ENCODE measurements around the gene CCNB1.

CCNB1 gene

DNA sequence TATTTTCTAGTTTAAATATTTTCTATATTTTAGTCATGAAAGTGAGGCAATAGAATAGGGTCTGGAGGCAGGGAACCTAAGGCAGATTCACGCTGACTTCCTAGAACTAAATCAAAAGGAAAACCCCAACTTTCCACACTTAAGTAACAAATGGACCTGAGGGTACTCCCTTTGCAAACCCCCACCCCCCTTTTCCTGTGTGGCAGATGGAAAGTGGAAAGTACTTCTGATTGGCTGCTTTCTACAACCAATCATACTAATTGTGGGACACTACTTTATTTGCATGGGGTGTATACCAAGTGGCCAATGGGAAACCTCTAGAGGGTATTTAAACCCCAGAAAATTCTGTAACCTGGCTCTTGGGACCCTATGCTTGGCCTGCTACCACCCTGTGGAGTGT lies 17.7 kb downstream of the CCNB1 start:
- 80% methylated on average over 1 of the region's 1 CpG for WGBS

GRCh38 chr5:69187342-69187741 lies 20.4 kb downstream of the CCNB1 start:
- H3K27me3 ChIP-seq (ENCODE audit: insufficient read depth, low read length), result no peaks in the 10 kb centered on the region
- no peak overlapping the region for H3K4me3 ChIP-seq (ENCODE audit: low read length)
- no peak overlapping the region for H3K27ac ChIP-seq (ENCODE audit: low read depth, low read length)
- no peak overlapping the region for H3K9ac ChIP-seq (ENCODE audit: low read depth, low read length)
- peaks cover 10% of the 10 kb centered on the region for H3K36me3 ChIP-seq (ENCODE audit: insufficient read depth, low read length)
- H3K9me3 ChIP-seq (ENCODE audit: insufficient read depth, low read depth, low read length), result no peaks in the 10 kb centered on the region
- no peaks in the 10 kb centered on the region for H3K4me1 ChIP-seq (ENCODE audit: insufficient read depth, low read length)
- 94% methylated on average over 2 of the region's 2 CpGs for WGBS

More for the DNA sequence above, 17.7 kb downstream of the CCNB1 start:
- Histone ChIP-seq H3K36me3 (ENCODE audit: insufficient read depth, low read length) (no peaks in the 10 kb centered on the region), H3K27ac (ENCODE audit: low read depth, low read length) (no peak overlapping the region), H3K4me1 (ENCODE audit: insufficient read depth, low read length) (no peaks in the 10 kb centered on the region), H3K27me3 (ENCODE audit: insufficient read depth, low read length) (no peaks in the 10 kb centered on the region), H3K9ac (ENCODE audit: low read depth, low read length) (no peak overlapping the region), H3K9me3 (ENCODE audit: insufficient read depth, low read depth, low read length) (no peaks in the 10 kb centered on the region), H3K4me3 (ENCODE audit: low read length) (no peak overlapping the region)

- Histone ChIP-seq H3K4me3 (ENCODE audit: low read length) (peak overlapping the region; percentile 97), H3K27me3 (ENCODE audit: insufficient read depth, low read length) (no peaks in the 10 kb centered on the region), H3K9me3 (ENCODE audit: insufficient read depth, low read depth, low read length) (no peaks in the 10 kb centered on the region), H3K4me1 (ENCODE audit: insufficient read depth, low read length) (no peaks in the 10 kb centered on the region), H3K36me3 (ENCODE audit: insufficient read depth, low read length) (peaks cover 24% of the 10 kb centered on the region), H3K27ac (ENCODE audit: low read depth, low read length) (peak overlapping the region; percentile 99), H3K9ac (ENCODE audit: low read depth, low read length) (peak overlapping the region; percentile 98)
- 27% methylated on average over 8 of the region's 8 CpGs for WGBS
These were observed 21.8 kb downstream of the CCNB1 start for GRCh38 chr5:69188811-69189161.

- H3K9ac ChIP-seq (ENCODE audit: low read depth, low read length), result peak within 1 kb of the TSS; percentile 98
- WGBS, result under 1% methylated on average over 55 of the region's 55 CpGs
- peak within 1 kb of the TSS; percentile 99 for H3K27ac ChIP-seq (ENCODE audit: low read depth, low read length)
- H3K9me3 ChIP-seq (ENCODE audit: insufficient read depth, low read depth, low read length), result no peaks in the 10 kb centered on the region
- peak within 1 kb of the TSS; percentile 97 for H3K4me3 ChIP-seq (ENCODE audit: low read length)
- no peaks in the 10 kb centered on the region for H3K4me1 ChIP-seq (ENCODE audit: insufficient read depth, low read length)
- H3K36me3 ChIP-seq (ENCODE audit: insufficient read depth, low read length), result peaks cover 30% of the 10 kb centered on the region
- no peaks in the 10 kb centered on the region for H3K27me3 ChIP-seq (ENCODE audit: insufficient read depth, low read length)
These were observed 22.5 kb downstream of the CCNB1 start, which contains the start of gene CENPH for GRCh38 chr5:69189162-69190086. Gene CENPH, plus strand, starts transcription at chr5:69189583. Its CDS starts 52 bp downstream, at chr5:69189635.

DNA sequence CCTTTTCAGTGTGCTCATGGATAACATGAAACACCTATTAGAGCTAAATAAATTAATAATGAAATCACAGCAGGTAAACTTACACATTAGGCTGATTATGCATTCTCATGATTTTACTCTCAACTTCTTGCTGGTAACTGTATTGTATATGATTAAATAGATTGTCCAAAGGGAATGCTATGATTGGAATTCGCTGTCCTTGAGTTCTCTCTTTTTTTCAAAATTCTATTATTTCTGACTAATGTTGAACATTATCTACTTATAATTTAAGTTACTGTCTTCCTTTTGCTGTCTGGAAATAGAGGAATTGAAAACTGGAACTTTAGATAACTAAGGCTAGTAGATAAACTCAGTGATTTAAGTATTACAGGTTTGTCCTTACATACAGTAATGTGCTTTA lies 35.5 kb downstream of the CCNB1 start:
- H3K4me1 ChIP-seq (ENCODE audit: insufficient read depth, low read length), result no peaks in the 10 kb centered on the region
- H3K4me3 ChIP-seq (ENCODE audit: low read length), result no peak overlapping the region
- H3K27me3 ChIP-seq (ENCODE audit: insufficient read depth, low read length), result no peaks in the 10 kb centered on the region
- no peak overlapping the region for H3K27ac ChIP-seq (ENCODE audit: low read depth, low read length)
- H3K9ac ChIP-seq (ENCODE audit: low read depth, low read length), result no peak overlapping the region
- WGBS, result no CpG with 5 or more reads among the region's 1 CpG
- H3K9me3 ChIP-seq (ENCODE audit: insufficient read depth, low read depth, low read length), result no peaks in the 10 kb centered on the region
- H3K36me3 ChIP-seq (ENCODE audit: insufficient read depth, low read length), result peaks cover 81% of the 10 kb centered on the region

DNA sequence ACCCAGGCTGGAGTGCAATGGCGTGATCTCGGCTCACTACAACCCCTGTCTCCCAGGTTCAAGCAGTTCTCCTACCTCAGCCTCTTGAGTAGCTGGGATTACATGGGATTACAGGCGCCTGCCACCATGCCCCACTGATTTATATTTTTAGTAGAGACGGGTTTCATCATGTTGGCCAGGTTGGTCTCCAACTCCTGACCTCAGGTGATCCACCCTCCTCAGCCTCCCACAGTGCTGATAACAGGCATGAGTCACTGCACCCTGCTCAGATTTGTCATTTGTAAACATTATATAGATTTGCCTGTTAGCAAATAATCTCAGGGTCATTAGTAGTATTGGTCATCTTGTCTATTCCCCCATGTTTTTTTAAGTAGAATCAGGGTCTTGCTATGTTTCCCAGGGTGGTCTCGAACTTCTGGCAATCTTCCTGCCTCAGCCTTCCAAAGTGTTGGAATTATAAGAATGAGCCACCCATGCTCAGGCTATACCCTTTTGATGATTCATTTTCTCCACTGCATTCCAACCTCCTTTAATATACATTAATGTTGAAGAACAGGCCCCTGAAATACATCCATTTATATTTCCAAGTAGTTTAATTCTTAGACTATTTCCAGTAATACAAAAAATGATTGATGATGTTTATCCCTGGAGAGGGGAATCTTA lies 39.7 kb downstream of the CCNB1 start:
- Histone ChIP-seq H3K9me3 (ENCODE audit: insufficient read depth, low read depth, low read length) (no peaks in the 10 kb centered on the region), H3K27me3 (ENCODE audit: insufficient read depth, low read length) (no peaks in the 10 kb centered on the region), H3K4me3 (ENCODE audit: low read length) (no peak overlapping the region), H3K9ac (ENCODE audit: low read depth, low read length) (no peak overlapping the region), H3K27ac (ENCODE audit: low read depth, low read length) (no peak overlapping the region), H3K4me1 (ENCODE audit: insufficient read depth, low read length) (no peaks in the 10 kb centered on the region), H3K36me3 (ENCODE audit: insufficient read depth, low read length) (peaks cover 86% of the 10 kb centered on the region)
- WGBS, result 98% methylated on average over 5 of the region's 5 CpGs

DNA sequence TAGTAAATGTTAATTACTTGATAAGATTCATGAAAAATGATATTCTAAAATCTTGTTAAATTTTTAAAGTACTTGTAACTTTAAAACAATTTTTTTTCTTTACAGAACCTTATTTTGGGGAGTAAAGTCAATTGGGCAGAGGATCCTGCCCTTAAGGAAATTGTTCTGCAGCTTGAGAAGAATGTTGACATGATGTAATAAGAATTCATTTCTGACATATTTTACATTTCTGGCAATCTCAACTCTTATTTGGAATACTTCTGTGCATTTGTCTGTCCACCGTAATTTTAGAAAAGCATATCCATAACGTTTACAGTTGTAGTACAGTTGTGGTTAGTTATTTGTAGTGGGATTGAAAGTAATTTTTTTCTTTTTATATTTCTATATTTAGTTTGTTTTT lies 42.7 kb downstream of the CCNB1 start:
- Histone ChIP-seq H3K4me3 (ENCODE audit: low read length) (no peak overlapping the region), H3K9ac (ENCODE audit: low read depth, low read length) (no peak overlapping the region), H3K27ac (ENCODE audit: low read depth, low read length) (no peak overlapping the region), H3K27me3 (ENCODE audit: insufficient read depth, low read length) (no peaks in the 10 kb centered on the region), H3K4me1 (ENCODE audit: insufficient read depth, low read length) (no peaks in the 10 kb centered on the region), H3K36me3 (ENCODE audit: insufficient read depth, low read length) (peaks cover 71% of the 10 kb centered on the region), H3K9me3 (ENCODE audit: insufficient read depth, low read depth, low read length) (no peaks in the 10 kb centered on the region)
- WGBS, result no CpG with 5 or more reads among the region's 2 CpGs

DNA sequence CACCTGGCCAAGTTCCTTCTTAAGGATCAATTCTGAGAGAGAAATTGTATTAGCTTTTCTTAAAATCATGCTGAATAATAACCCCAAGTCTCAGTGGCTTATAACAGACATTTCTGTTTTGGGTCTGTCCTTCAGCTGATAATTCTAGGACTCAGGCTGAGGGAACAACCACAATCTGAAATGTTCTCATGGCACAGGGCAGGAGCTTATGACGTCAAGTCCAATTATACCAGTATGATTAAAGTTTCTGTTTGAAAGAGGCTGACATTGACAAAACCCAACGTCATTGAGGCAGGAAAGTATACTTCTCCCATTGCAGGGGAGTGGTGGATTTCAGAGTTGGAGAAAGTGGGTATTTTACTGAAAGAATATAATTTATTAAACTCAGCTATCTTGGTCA lies 44.2 kb downstream of the CCNB1 start:
- H3K9ac ChIP-seq (ENCODE audit: low read depth, low read length), result no peak overlapping the region
- WGBS, result 98% methylated on average over 2 of the region's 2 CpGs
- H3K27ac ChIP-seq (ENCODE audit: low read depth, low read length), result no peak overlapping the region

GRCh38 chr5:69212022-69212421 lies 45.1 kb downstream of the CCNB1 start:
- H3K4me3 ChIP-seq (ENCODE audit: low read length), result no peak overlapping the region
- 0 out of 2 replicates have a peak, but pooled peaks cover under 1% of the 10 kb centered on the region for H3K4me1 ChIP-seq (ENCODE audit: insufficient read depth, low read length)
- no peaks in the 10 kb centered on the region for H3K9me3 ChIP-seq (ENCODE audit: insufficient read depth, low read depth, low read length)
- peaks cover 53% of the 10 kb centered on the region for H3K36me3 ChIP-seq (ENCODE audit: insufficient read depth, low read length)
- no peak overlapping the region for H3K9ac ChIP-seq (ENCODE audit: low read depth, low read length)
- no peak overlapping the region for H3K27ac ChIP-seq (ENCODE audit: low read depth, low read length)
- WGBS, result 94% methylated on average over 2 of the region's 2 CpGs
- no peaks in the 10 kb centered on the region for H3K27me3 ChIP-seq (ENCODE audit: insufficient read depth, low read length)

More for the DNA sequence above, 44.2 kb downstream of the CCNB1 start:
- no peak overlapping the region for H3K4me3 ChIP-seq (ENCODE audit: low read length)
- no peaks in the 10 kb centered on the region for H3K9me3 ChIP-seq (ENCODE audit: insufficient read depth, low read depth, low read length)
- no peaks in the 10 kb centered on the region for H3K27me3 ChIP-seq (ENCODE audit: insufficient read depth, low read length)
- no peaks in the 10 kb centered on the region for H3K4me1 ChIP-seq (ENCODE audit: insufficient read depth, low read length)
- H3K36me3 ChIP-seq (ENCODE audit: insufficient read depth, low read length), result peaks cover 61% of the 10 kb centered on the region

DNA sequence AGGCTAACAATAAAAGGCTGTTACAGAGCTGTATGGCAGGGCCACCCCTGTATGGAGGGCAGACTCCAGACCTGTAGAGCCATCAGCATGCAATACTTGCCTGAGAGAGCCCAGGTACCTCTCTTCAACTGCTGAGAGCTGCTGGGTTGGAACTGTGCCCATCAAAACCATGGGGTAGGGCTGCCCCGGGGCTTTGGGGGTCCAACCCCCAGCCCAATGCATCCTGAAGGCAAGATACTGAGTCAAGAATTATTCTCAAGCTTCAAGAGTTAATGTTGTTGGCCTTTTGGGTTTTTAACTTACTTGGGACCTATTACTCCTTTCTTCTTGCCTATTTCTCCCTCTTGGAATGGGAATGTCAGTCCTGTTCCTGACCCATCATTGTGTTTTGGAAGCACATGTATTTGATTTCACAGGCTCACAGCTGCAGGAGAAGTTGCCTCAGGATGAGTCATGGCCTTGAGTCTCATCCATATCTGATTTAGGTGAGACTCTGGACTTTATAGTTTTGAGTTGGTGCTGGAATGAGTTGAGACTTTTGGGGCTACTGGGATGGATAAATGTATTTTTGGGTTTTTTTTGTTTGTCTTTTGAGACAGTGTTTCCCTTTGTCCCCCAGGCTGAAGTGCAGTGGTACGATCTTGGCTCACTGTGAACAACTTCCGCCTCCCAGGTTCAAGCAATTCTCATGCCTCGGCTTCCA lies 46.7 kb downstream of the CCNB1 start:
- no peaks in the 10 kb centered on the region for H3K9me3 ChIP-seq (ENCODE audit: insufficient read depth, low read depth, low read length)
- no peak overlapping the region for H3K27ac ChIP-seq (ENCODE audit: low read depth, low read length)
- 94% methylated on average over 4 of the region's 4 CpGs for WGBS
- H3K36me3 ChIP-seq (ENCODE audit: insufficient read depth, low read length), result peaks cover 42% of the 10 kb centered on the region
- peaks cover 5% of the 10 kb centered on the region for H3K4me1 ChIP-seq (ENCODE audit: insufficient read depth, low read length)
- no peaks in the 10 kb centered on the region for H3K27me3 ChIP-seq (ENCODE audit: insufficient read depth, low read length)
- H3K4me3 ChIP-seq (ENCODE audit: low read length), result no peak overlapping the region
- no peak overlapping the region for H3K9ac ChIP-seq (ENCODE audit: low read depth, low read length)

GRCh38 chr5:69217151-69217511 lies 50.2 kb downstream of the CCNB1 start:
- Histone ChIP-seq H3K36me3 (ENCODE audit: insufficient read depth, low read length) (peaks cover 20% of the 10 kb centered on the region; the same call in 1 of the 2 replicates), H3K27me3 (ENCODE audit: insufficient read depth, low read length) (no peaks in the 10 kb centered on the region), H3K9me3 (ENCODE audit: insufficient read depth, low read depth, low read length) (peaks cover 5% of the 10 kb centered on the region; the same call in 1 of the 2 replicates), H3K27ac (ENCODE audit: low read depth, low read length) (peak overlapping the region; percentile 85), H3K4me3 (ENCODE audit: low read length) (peak overlapping the region; percentile 87), H3K4me1 (ENCODE audit: insufficient read depth, low read length) (peaks cover 8% of the 10 kb centered on the region), H3K9ac (ENCODE audit: low read depth, low read length) (peak overlapping the region; percentile 51; the same call in 1 of the 2 replicates)
- 82% methylated on average over 6 of the region's 6 CpGs for WGBS

All from HUES64 (cell line).